NT2/D1 (cell line): ENCODE results near the gene IP6K1.

Experiments used
- SUZ12 ChIP-seq: IDR thresholded peaks from 2 replicates; pipeline ENCODE4 v1.6.1; 2011; ENCODE audit not compliant: insufficient read length, insufficient read depth; ENCODE audit errors: extremely low read depth
- YY1 ChIP-seq: IDR thresholded peaks from 2 replicates; pipeline ENCODE4 v1.6.1; 2011; ENCODE audit not compliant: insufficient read length, insufficient read depth
- ZNF274 ChIP-seq: IDR thresholded peaks from 2 replicates; pipeline ENCODE4 v1.6.1; 2011; ENCODE audit warnings: mild to moderate bottlenecking, low read depth, low read length

- TF ChIP-seq YY1 (no peak), ZNF274 (no peak), SUZ12 (no peak)
Measured at GRCh38 chr3:49711489-49711888, 74.9 kb downstream of the IP6K1 start.
